HepG2 (cell line): ENCODE measurements around the gene RINL. TPM values are rescaled to one million over a fixed set of nuclear protein-coding genes. Genes with fewer than 3 reads are reported as not detected.

Experiments used
- BHLHE40 ChIP-seq: IDR thresholded peaks from 2 replicates; pipeline ENCODE4 v1.6.1; 2011; ENCODE audit warnings: low read length, improper control_type of control experiment
- CENPX ChIP-seq: sonication (generic); formaldehyde crosslinking; IDR thresholded peaks from 2 replicates; pipeline ENCODE4 v1.9.0; 2021; ENCODE audit warnings: mild to moderate bottlenecking, missing genetic modification reagents, moderate library complexity
- DBP ChIP-seq: sonication (generic); formaldehyde crosslinking; IDR thresholded peaks from 2 replicates; pipeline ENCODE4 v1.4.0; 2020; ENCODE audit warnings: missing genetic modification reagents; ENCODE audit errors: not compliant biosample characterization
- DR1 ChIP-seq: sonication (generic); formaldehyde crosslinking; IDR thresholded peaks from 2 replicates; pipeline ENCODE4 v1.8.0; 2021; ENCODE audit warnings: mild to moderate bottlenecking, missing genetic modification reagents, inconsistent platforms
- HCFC1 ChIP-seq: fragments of 150-350 bp; IDR thresholded peaks from 2 replicates; pipeline ENCODE4 v1.6.1; 2014; ENCODE audit warnings: low read depth, low read length
- HIVEP1 ChIP-seq: sonication (generic); formaldehyde crosslinking; IDR thresholded peaks from 2 replicates; pipeline ENCODE4 v1.4.0; 2020; ENCODE audit warnings: mild to moderate bottlenecking, missing genetic modification reagents
- HMGA1 ChIP-seq: sonication (generic); formaldehyde crosslinking; conservative IDR thresholded peaks from 2 replicates; pipeline ENCODE4 v1.4.0; 2020; ENCODE audit warnings: missing genetic modification reagents
- HOXA5 ChIP-seq: sonication (generic); formaldehyde crosslinking; IDR thresholded peaks from 2 replicates; pipeline ENCODE4 v1.4.0; 2020; ENCODE audit warnings: missing genetic modification reagents
- KAT2B ChIP-seq: fragments of 150-350 bp; IDR thresholded peaks from 2 replicates; pipeline ENCODE4 v1.6.1; 2014; ENCODE audit warnings: low read depth, low read length, borderline replicate concordance
- MED8 ChIP-seq: sonication (generic); formaldehyde crosslinking; IDR thresholded peaks from 2 replicates; pipeline ENCODE4 v1.8.1; 2023; ENCODE audit warnings: mild to moderate bottlenecking, missing genetic modification reagents; ENCODE audit not compliant: insufficient replicate concordance
- MLXIP ChIP-seq: sonication (generic); formaldehyde crosslinking; IDR thresholded peaks from 2 replicates; pipeline ENCODE4 v1.9.0; 2021; ENCODE audit warnings: missing genetic modification reagents, borderline replicate concordance
- NFIC ChIP-seq: IDR thresholded peaks from 2 replicates; pipeline ENCODE4 v1.6.1; 2012; ENCODE audit warnings: mild to moderate bottlenecking, low read length, inconsistent platforms
- NFKBIZ ChIP-seq: IDR thresholded peaks from 2 replicates; pipeline ENCODE4 v1.6.1; 2018; ENCODE audit warnings: missing genetic modification reagents, missing compliant biosample characterization
- PHF8 ChIP-seq: sonication (generic); formaldehyde crosslinking; IDR thresholded peaks from 2 replicates; pipeline ENCODE4 v1.5.0; 2020; ENCODE audit warnings: missing genetic modification reagents
- RFX3 ChIP-seq: IDR thresholded peaks from 2 replicates; pipeline ENCODE4 v1.6.1; 2016; ENCODE audit warnings: missing biosample characterization, missing genetic modification reagents
- SPEN ChIP-seq: sonication (generic); formaldehyde crosslinking; IDR thresholded peaks from 2 replicates; pipeline ENCODE4 v1.5.1; 2020; ENCODE audit warnings: low read depth, mild to moderate bottlenecking, missing genetic modification reagents
- TAF1 ChIP-seq: sonication (generic); formaldehyde crosslinking; IDR thresholded peaks from 2 replicates; pipeline ENCODE4 v1.4.0; 2020; ENCODE audit warnings: missing genetic modification reagents
- ZFAT ChIP-seq: sonication (generic); formaldehyde crosslinking; conservative IDR thresholded peaks from 2 replicates; pipeline ENCODE4 v1.8.1; 2023; ENCODE audit warnings: missing genetic modification reagents, inconsistent platforms
- ZMYM2 ChIP-seq: sonication (generic); formaldehyde crosslinking; IDR thresholded peaks from 2 replicates; pipeline ENCODE4 v1.8.0; 2022; ENCODE audit warnings: mild to moderate bottlenecking, missing genetic modification reagents
- ZNF235 ChIP-seq: sonication (generic); formaldehyde crosslinking; IDR thresholded peaks from 2 replicates; pipeline ENCODE4 v1.8.1; 2023; ENCODE audit warnings: mild to moderate bottlenecking, missing genetic modification reagents, borderline replicate concordance
- ZNF329 ChIP-seq: sonication (generic); formaldehyde crosslinking; IDR thresholded peaks from 2 replicates; pipeline ENCODE4 v1.9.0; 2021; ENCODE audit warnings: low read depth, mild to moderate bottlenecking, missing genetic modification reagents
- ZNF564 ChIP-seq: sonication (generic); formaldehyde crosslinking; IDR thresholded peaks from 2 replicates; pipeline ENCODE4 v1.8.1; 2023; ENCODE audit warnings: mild to moderate bottlenecking, missing genetic modification reagents
- polyA plus RNA-seq, 8 experiments: library from polyadenylated mRNA; depleted of rRNA in 3 of 8; stranded (reverse) in 7 of 8; unstranded in 1 of 8; fragments of >200 nt; fragmentation: Illumina TruSeq in 4 of 8; extraction: Trizol in 4 of 8; gene quantifications; 2 replicates each; pipeline versions ENCODE4 v1.2.1 to v1.2.3, GENCODE V29; 2011 to 2016; ENCODE audit warnings: low read depth in 4 of 8, missing spikeins in 1 of 8, mixed read lengths in 1 of 8; ENCODE audit not compliant: insufficient read depth in 1 of 8
- total RNA-seq, 5 experiments: library from RNA; depleted of rRNA; stranded (reverse); fragments of >200 nt; fragmentation: Illumina TruSeq; extraction: Trizol; gene quantifications; 2 replicates each; pipeline ENCODE4 v1.2.3, GENCODE V29; 2016; ENCODE audit warnings: low read depth in 1 of 5
- TF ChIP-seq, protein P1 (sequence below): sonication (generic); formaldehyde crosslinking; IDR thresholded peaks from 2 replicates; pipeline ENCODE4 v1.4.0; 2020; ENCODE audit warnings: missing genetic modification reagents
- TF ChIP-seq, protein P2 (sequence below): sonication (generic); formaldehyde crosslinking; IDR thresholded peaks from 2 replicates; pipeline ENCODE4 v1.9.0; 2021; ENCODE audit warnings: missing genetic modification reagents, mild to moderate bottlenecking, borderline replicate concordance

Gene RINL
- total and polyA plus RNA-seq, 2 of the 13 experiments (the other 11 are each of a cell fraction or from before 2014, with no cell fraction given): 11.4 to 18.0 TPM

GRCh38 chr19:38877781-38878574 lies at the start of gene RINL (continued):
- TF ChIP-seq NFKBIZ (CRISPR knock-in tag): no peak
- no peak for TF ChIP-seq HMGA1 (CRISPR knock-in tag)
- no peak for TF ChIP-seq ZFAT (CRISPR knock-in tag)
- no peak for TF ChIP-seq ZMYM2 (CRISPR knock-in tag)
- no peak for TF ChIP-seq ZNF564 (CRISPR knock-in tag)
- TF ChIP-seq, protein P1, sequence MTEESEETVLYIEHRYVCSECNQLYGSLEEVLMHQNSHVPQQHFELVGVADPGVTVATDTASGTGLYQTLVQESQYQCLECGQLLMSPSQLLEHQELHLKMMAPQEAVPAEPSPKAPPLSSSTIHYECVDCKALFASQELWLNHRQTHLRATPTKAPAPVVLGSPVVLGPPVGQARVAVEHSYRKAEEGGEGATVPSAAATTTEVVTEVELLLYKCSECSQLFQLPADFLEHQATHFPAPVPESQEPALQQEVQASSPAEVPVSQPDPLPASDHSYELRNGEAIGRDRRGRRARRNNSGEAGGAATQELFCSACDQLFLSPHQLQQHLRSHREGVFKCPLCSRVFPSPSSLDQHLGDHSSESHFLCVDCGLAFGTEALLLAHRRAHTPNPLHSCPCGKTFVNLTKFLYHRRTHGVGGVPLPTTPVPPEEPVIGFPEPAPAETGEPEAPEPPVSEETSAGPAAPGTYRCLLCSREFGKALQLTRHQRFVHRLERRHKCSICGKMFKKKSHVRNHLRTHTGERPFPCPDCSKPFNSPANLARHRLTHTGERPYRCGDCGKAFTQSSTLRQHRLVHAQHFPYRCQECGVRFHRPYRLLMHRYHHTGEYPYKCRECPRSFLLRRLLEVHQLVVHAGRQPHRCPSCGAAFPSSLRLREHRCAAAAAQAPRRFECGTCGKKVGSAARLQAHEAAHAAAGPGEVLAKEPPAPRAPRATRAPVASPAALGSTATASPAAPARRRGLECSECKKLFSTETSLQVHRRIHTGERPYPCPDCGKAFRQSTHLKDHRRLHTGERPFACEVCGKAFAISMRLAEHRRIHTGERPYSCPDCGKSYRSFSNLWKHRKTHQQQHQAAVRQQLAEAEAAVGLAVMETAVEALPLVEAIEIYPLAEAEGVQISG (CRISPR knock-in tag): peak; percentile 55
- TF ChIP-seq KAT2B: no peak
- no peak for TF ChIP-seq ZNF329
- TF ChIP-seq CENPX (CRISPR knock-in tag): no peak
- no peak for TF ChIP-seq HCFC1
- no peak for TF ChIP-seq MED8 (CRISPR knock-in tag)
- TF ChIP-seq BHLHE40: no peak
- TF ChIP-seq RFX3 (CRISPR knock-in tag): no peak
- TF ChIP-seq MLXIP (CRISPR knock-in tag): no peak
- TF ChIP-seq ZNF235: no peak
- TF ChIP-seq PHF8 (CRISPR knock-in tag): peak; percentile 51; the same call in 1 of the 2 replicates
- no peak for TF ChIP-seq NFIC
- TF ChIP-seq SPEN (CRISPR knock-in tag): peak; percentile 33; the same call in 1 of the 2 replicates
- TF ChIP-seq HIVEP1 (CRISPR knock-in tag): no peak
- no peak for TF ChIP-seq HOXA5 (CRISPR knock-in tag)
- TF ChIP-seq DR1 (CRISPR knock-in tag): no peak
- TF ChIP-seq DBP (CRISPR knock-in tag): no peak
- TF ChIP-seq TAF1 (CRISPR knock-in tag): peak; percentile 39; the same call in 1 of the 2 replicates
- TF ChIP-seq, protein P2, sequence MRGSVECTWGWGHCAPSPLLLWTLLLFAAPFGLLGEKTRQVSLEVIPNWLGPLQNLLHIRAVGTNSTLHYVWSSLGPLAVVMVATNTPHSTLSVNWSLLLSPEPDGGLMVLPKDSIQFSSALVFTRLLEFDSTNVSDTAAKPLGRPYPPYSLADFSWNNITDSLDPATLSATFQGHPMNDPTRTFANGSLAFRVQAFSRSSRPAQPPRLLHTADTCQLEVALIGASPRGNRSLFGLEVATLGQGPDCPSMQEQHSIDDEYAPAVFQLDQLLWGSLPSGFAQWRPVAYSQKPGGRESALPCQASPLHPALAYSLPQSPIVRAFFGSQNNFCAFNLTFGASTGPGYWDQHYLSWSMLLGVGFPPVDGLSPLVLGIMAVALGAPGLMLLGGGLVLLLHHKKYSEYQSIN (CRISPR knock-in tag): no peak
